ENCODE results near the gene SLC13A2. TPM values are rescaled to one million over a fixed set of nuclear protein-coding genes. Genes with fewer than 3 reads are reported as not detected.

The SLC13A2 gene
- total and polyA plus RNA-seq, 2 of the 4 experiments (the other 2 are of a cell fraction): not detected

GRCh38 chr17:28457890-28458289, 15.6 kb upstream of the SLC13A2 start:
- H3K4me3 ChIP-seq (ENCODE audit: insufficient read depth, low read depth, low read length): no peak overlapping the region
- no peak overlapping the region for H4K5ac ChIP-seq (ENCODE audit: low read depth, low read length)
- dilution Hi-C loops (cut with HindIII; ENCODE audit: low sequenced_read_pairs, unreplicated experiment): no loop called here
- no peak overlapping the region for H3K4ac ChIP-seq (ENCODE audit: low read depth, low read length)
- no peak overlapping the region for H2BK120ac ChIP-seq (ENCODE audit: low read depth, low read length)
- no peak for ATAC-seq (ENCODE audit: low read depth)
- no peaks in the 10 kb centered on the region for H3K79me1 ChIP-seq (ENCODE audit: low read depth in 1 of 2, low read length in 2 of 2)
- CTCF ChIA-PET: no interaction called here
- intact Hi-C loops (cut with micrococcal nuclease): no loop called here
- H3K4me1 ChIP-seq (ENCODE audit: control insufficient read depth, insufficient read depth, low read length): no peaks in the 10 kb centered on the region
- no peak overlapping the region for H3K23ac ChIP-seq (ENCODE audit: low read depth, low read length)
- no peak overlapping the region for H4K8ac ChIP-seq (ENCODE audit: low read depth in 2 of 2, low read length in 2 of 2)
- no peak overlapping the region for H2BK20ac ChIP-seq (ENCODE audit: low read depth, low read length)
- no peaks in the 10 kb centered on the region for H3K9me1 ChIP-seq (ENCODE audit: insufficient read depth, low read length)
- no peak overlapping the region for H3K4me2 ChIP-seq (ENCODE audit: low read depth, low read length)
- no peak overlapping the region for H2AK9ac ChIP-seq (replicated peaks; ENCODE audit: low read depth, low read length, poor library complexity)
- POLR2A ChIA-PET (ENCODE audit: unreplicated experiment): no interaction called here
- no peaks in the 10 kb centered on the region for H3K36me3 ChIP-seq (ENCODE audit: control insufficient read depth, insufficient read depth, low read length)
- 87% methylated on average over 4 of the region's 6 CpGs; no CpG with 5 or more reads in 1 of the 2 experiments for WGBS, 2 experiments (ENCODE audit: extremely low coverage in 2 of 2, insufficient read length in 1 of 2)
- H2AK5ac ChIP-seq (ENCODE audit: low read depth, low read length): no peak overlapping the region
- H2BK5ac ChIP-seq (ENCODE audit: low read depth, low read length, poor library complexity, severe bottlenecking): no peak overlapping the region
- no peak overlapping the region for H3K56ac ChIP-seq (ENCODE audit: extremely low read depth, insufficient read depth, low read length)
- no peak overlapping the region for H3K9ac ChIP-seq (ENCODE audit: low read depth, low read length)
- in situ Hi-C loops (cut with MboI; ENCODE audit: low sequenced_read_pairs): no loop called here
- no peak overlapping the region for H2AFZ ChIP-seq (replicated peaks; ENCODE audit: low read length, poor library complexity)
- H3K27me3 ChIP-seq (ENCODE audit: control insufficient read depth, insufficient read depth, low read length): no peaks in the 10 kb centered on the region; the same call in none of the 2 replicates
- no peaks in the 10 kb centered on the region for H3K9me3 ChIP-seq (ENCODE audit: control insufficient read depth, insufficient read depth, low read length)
- BruUV-seq (replicated peaks): no TSS peak
- H3K27ac ChIP-seq (ENCODE audit: insufficient read depth, low read length): no peak overlapping the region
- TF ChIP-seq RCOR1 (IDR thresholded peaks at IDR 0.05; ENCODE audit: insufficient replicate concordance, low read length) (no peak), MXI1 (IDR thresholded peaks at IDR 0.05; ENCODE audit: borderline replicate concordance, low read depth, low read length) (no peak), POLR2A (IDR thresholded peaks at IDR 0.05; ENCODE audit: low read depth, low read length) (no peak), MAFK (IDR thresholded peaks at IDR 0.05; ENCODE audit: low read depth, low read length) (no peak), CTCF (conservative IDR thresholded peaks at IDR 0.05; ENCODE audit: low read depth, low read length) (no peak), CEBPB (IDR thresholded peaks at IDR 0.05; ENCODE audit: low read depth, low read length) (no peak), RAD21 (IDR thresholded peaks at IDR 0.05; ENCODE audit: low read length) (no peak), FOS (IDR thresholded peaks at IDR 0.05; ENCODE audit: low read depth, low read length) (no peak), SMC3 (IDR thresholded peaks at IDR 0.05; ENCODE audit: low read depth, low read length) (no peak), ELK1 (IDR thresholded peaks at IDR 0.05; ENCODE audit: borderline replicate concordance, low read depth, low read length) (no peak), NFE2L2 (IDR thresholded peaks at IDR 0.05; ENCODE audit: low read depth, low read length) (no peak), USF2 (IDR thresholded peaks at IDR 0.05; ENCODE audit: low read depth, low read length) (no peak), CHD1 (IDR thresholded peaks at IDR 0.05; ENCODE audit: low read depth, low read length) (no peak), RFX5 (IDR thresholded peaks at IDR 0.05; ENCODE audit: low read depth, low read length) (no peak), BHLHE40 (IDR thresholded peaks at IDR 0.05; ENCODE audit: low read depth, low read length) (no peak), MAZ (IDR thresholded peaks at IDR 0.05; ENCODE audit: borderline replicate concordance, low read depth, low read length) (no peak)
- no peak for DNase-seq
- H4K91ac ChIP-seq (ENCODE audit: insufficient read depth, low read depth, low read length): no peak overlapping the region
- H3K18ac ChIP-seq (ENCODE audit: low read depth, low read length): no peak overlapping the region
- H4K20me1 ChIP-seq (ENCODE audit: insufficient read depth, low read length): no peaks in the 10 kb centered on the region
- no peak overlapping the region for H3K14ac ChIP-seq (replicated peaks; ENCODE audit: low read depth, low read length)
- no peak overlapping the region for H2BK15ac ChIP-seq (ENCODE audit: low read depth, low read length)
